H9 (cell line): Measurements from ENCODE around the gene ASTN2. TPM values are rescaled to one million over a fixed set of nuclear protein-coding genes. Genes with fewer than 3 reads are reported as not detected.

Source experiments
- DNase-seq: peaks from one replicate; pipeline ENCODE4 v3.0.0-alpha.2; 2017
- H2AFZ ChIP-seq: one replicate; pipeline ENCODE4 v1.6.1; 2013; ENCODE audit warnings: mild to moderate bottlenecking, low read length, control low read depth, moderate library complexity
- H2AK5ac ChIP-seq: 2 replicates; pipeline ENCODE4 v1.6.1; 2013; ENCODE audit warnings: low read length, control low read depth, mixed read lengths; ENCODE audit not compliant: insufficient read length
- H2BK120ac ChIP-seq: one replicate; pipeline ENCODE4 v1.6.1; 2013; ENCODE audit warnings: low read depth, mild to moderate bottlenecking, low read length, control low read depth, inconsistent platforms; ENCODE audit not compliant: poor library complexity, severe bottlenecking
- H2BK12ac ChIP-seq: 2 replicates; pipeline ENCODE4 v1.6.1; 2013; ENCODE audit warnings: low read length, control low read depth, mixed read lengths, low read depth; ENCODE audit not compliant: insufficient read length
- H2BK15ac ChIP-seq: 2 replicates; pipeline ENCODE4 v1.6.1; 2013; ENCODE audit warnings: low read depth, low read length, control low read depth
- H2BK20ac ChIP-seq: one replicate; pipeline ENCODE4 v1.6.1; 2013; ENCODE audit warnings: low read depth, mild to moderate bottlenecking, low read length, control low read depth, inconsistent platforms; ENCODE audit not compliant: poor library complexity, severe bottlenecking
- H2BK5ac ChIP-seq: 2 replicates; pipeline ENCODE4 v1.6.1; 2013; ENCODE audit warnings: low read length, control low read depth, mixed read lengths; ENCODE audit not compliant: insufficient read length
- H3K14ac ChIP-seq: 2 replicates; pipeline ENCODE4 v1.6.1; 2013; ENCODE audit warnings: low read length, control low read depth; ENCODE audit not compliant: insufficient read depth
- H3K18ac ChIP-seq: 2 replicates; pipeline ENCODE4 v1.6.1; 2013; ENCODE audit warnings: low read depth, mild to moderate bottlenecking, mixed read lengths, low read length, control low read depth; ENCODE audit not compliant: insufficient read length
- H3K23ac ChIP-seq: 2 replicates; pipeline ENCODE4 v1.6.1; 2013; ENCODE audit warnings: low read length, control low read depth, mixed read lengths, low read depth; ENCODE audit not compliant: insufficient read length
- H3K23me2 ChIP-seq: 2 replicates; pipeline ENCODE4 v1.6.1; 2013; ENCODE audit warnings: low read depth, mild to moderate bottlenecking, mixed read lengths, low read length, control low read depth; ENCODE audit not compliant: insufficient read length, poor library complexity, severe bottlenecking
- H3K27ac ChIP-seq: 2 replicates; pipeline ENCODE4 v1.5.1; 2013; ENCODE audit warnings: low read length, control low read depth, mixed read lengths, low read depth; ENCODE audit not compliant: insufficient read length
- H3K27me3 ChIP-seq: 2 replicates; pipeline ENCODE4 v1.6.1; 2013; ENCODE audit warnings: low read length, control low read depth, inconsistent platforms; ENCODE audit not compliant: insufficient read depth
- H3K4ac ChIP-seq: 2 replicates; pipeline ENCODE4 v1.6.1; 2013; ENCODE audit warnings: low read depth, mild to moderate bottlenecking, control low read depth, inconsistent platforms, low read length, moderate library complexity
- H3K4me1 ChIP-seq: 2 replicates; pipeline ENCODE4 v1.6.1; 2013; ENCODE audit warnings: low read length, control low read depth, inconsistent platforms; ENCODE audit not compliant: insufficient read depth
- H3K4me2 ChIP-seq: 2 replicates; pipeline ENCODE4 v1.6.1; 2013; ENCODE audit warnings: low read length, control low read depth, mixed read lengths; ENCODE audit not compliant: insufficient read length, insufficient read depth
- H3K56ac ChIP-seq: 2 replicates; pipeline ENCODE4 v1.6.1; 2013; ENCODE audit warnings: low read depth, mild to moderate bottlenecking, mixed read lengths, low read length, control low read depth; ENCODE audit not compliant: insufficient read length
- H3K79me1 ChIP-seq: 2 replicates; pipeline ENCODE4 v1.6.1; 2013; ENCODE audit warnings: low read depth, mild to moderate bottlenecking, moderate library complexity, low read length, control low read depth, inconsistent platforms; ENCODE audit not compliant: insufficient read depth, poor library complexity, severe bottlenecking
- H3K79me2 ChIP-seq: 2 replicates; pipeline ENCODE4 v1.6.1; 2013; ENCODE audit warnings: low read length, control low read depth, inconsistent platforms; ENCODE audit not compliant: insufficient read depth
- H3K9ac ChIP-seq: 2 replicates; pipeline ENCODE4 v1.6.1; 2013; ENCODE audit warnings: low read length, control low read depth, mixed read lengths; ENCODE audit not compliant: insufficient read length; ENCODE audit errors: extremely low read depth
- H3K9me3 ChIP-seq: one replicate; pipeline ENCODE4 v1.6.1; 2013; ENCODE audit warnings: low read depth, low read length, inconsistent platforms; ENCODE audit not compliant: control insufficient read depth
- H3T11ph ChIP-seq: one replicate; pipeline ENCODE4 v1.6.1; 2013; ENCODE audit warnings: mild to moderate bottlenecking, low read length, control low read depth, inconsistent platforms
- H4K20me1 ChIP-seq: one replicate; pipeline ENCODE4 v1.6.1; 2013; ENCODE audit not compliant: control insufficient read depth, insufficient read length, insufficient read depth
- H4K5ac ChIP-seq: 2 replicates; pipeline ENCODE4 v1.6.1; 2013; ENCODE audit warnings: low read depth, mild to moderate bottlenecking, mixed read lengths, low read length, control low read depth; ENCODE audit not compliant: insufficient read length
- H4K8ac ChIP-seq: replicated peaks from 2 replicates; pipeline ENCODE4 v1.6.1; 2013; ENCODE audit warnings: low read length, control low read depth, mixed read lengths, low read depth; ENCODE audit not compliant: insufficient read length
- H4K91ac ChIP-seq: 2 replicates; pipeline ENCODE4 v1.6.1; 2013; ENCODE audit warnings: low read depth, mild to moderate bottlenecking, moderate library complexity, mixed read lengths, low read length, control low read depth; ENCODE audit not compliant: insufficient read length
- H3K27ac Mint-ChIP-seq, 3 experiments: 2 replicates in 2 of 3; 3 replicates in 1 of 3; pipeline ENCODE4 v1.8.0; 2020 to 2021; ENCODE audit warnings: mixed read lengths in 3 of 3, mild to moderate bottlenecking in 1 of 3, moderate library complexity in 1 of 3
- H3K27me3 Mint-ChIP-seq: 2 replicates; pipeline ENCODE4 v1.8.0; 2021; ENCODE audit warnings: low read depth, mild to moderate bottlenecking, moderate library complexity, mixed read lengths
- H3K36me3 Mint-ChIP-seq, 3 experiments: 2 replicates in 2 of 3; 3 replicates in 1 of 3; pipeline ENCODE4 v1.8.0; 2020 to 2021; ENCODE audit warnings: low read depth in 3 of 3, mixed read lengths in 3 of 3; ENCODE audit not compliant: insufficient read depth in 1 of 3
- H3K4me1 Mint-ChIP-seq, 2 experiments: 2 replicates each; pipeline ENCODE4 v1.8.0; 2020; ENCODE audit warnings: mixed read lengths in 2 of 2
- H3K4me3 Mint-ChIP-seq, 2 experiments: 2 replicates in 1 of 2; 3 replicates in 1 of 2; pipeline ENCODE4 v1.8.0; 2020 to 2021; ENCODE audit warnings: mild to moderate bottlenecking in 2 of 2, mixed read lengths in 2 of 2, moderate library complexity in 1 of 2
- H3K9me3 Mint-ChIP-seq, 2 experiments: 2 replicates in 1 of 2; 3 replicates in 1 of 2; pipeline ENCODE4 v1.8.0; 2020; ENCODE audit warnings: mild to moderate bottlenecking in 2 of 2, mixed read lengths in 2 of 2, moderate library complexity in 1 of 2
- CTCF ChIP-seq: fragments of 200-600 bp; sonication (generic); conservative IDR thresholded peaks from 3 replicates; pipeline ENCODE4 v1.8.0; 2021; ENCODE audit warnings: antibody characterized with exemption, mild to moderate bottlenecking
- WGBS: extraction: QIAGEN DNeasy Blood & Tissue Kit; methylation state at CpG from one replicate; pipeline ENCODE4 v1.1.7; 2013; ENCODE audit warnings: missing lambda C conversion rate, low lambda C conversion rate, mixed read lengths; ENCODE audit not compliant: insufficient read length; ENCODE audit errors: extremely low coverage; 5-methylcytosine and 5-hydroxymethylcytosine counted together
- total RNA-seq: library from RNA; stranded (reverse); gene quantifications from 2 replicates; pipeline ENCODE4 v1.2.1, GENCODE V29; 2021

The ASTN2 gene
- total RNA-seq, 1 experiment from 2014 or later = 9.7 TPM

DNA sequence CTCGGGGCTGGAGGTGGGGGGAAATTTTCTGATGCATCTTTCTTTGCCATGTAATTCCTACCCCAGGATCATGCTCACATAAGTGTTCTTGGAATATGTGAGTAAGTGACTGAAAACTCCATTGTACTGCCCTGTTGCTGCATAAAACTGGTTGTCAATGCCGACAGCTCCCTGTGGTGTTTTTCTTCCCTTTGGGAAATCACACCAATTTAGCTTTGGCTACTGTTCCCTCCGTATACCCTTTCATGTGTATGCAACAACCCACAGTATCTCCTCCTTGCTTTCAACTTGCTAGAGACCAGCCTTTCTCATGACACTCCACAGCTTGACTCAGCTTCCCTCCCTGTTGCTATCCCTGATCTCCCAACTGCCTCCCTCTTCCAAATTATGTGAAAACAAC lies 487.1 kb downstream of the ASTN2 start:
- no peak for TF ChIP-seq CTCF
- Histone ChIP-seq H3K9ac (no peak overlapping the region), H2BK120ac (peak overlapping the region; percentile 85), H2AFZ (no peak overlapping the region), H4K8ac (no peak overlapping the region), H3K4me2 (no peak overlapping the region), H4K91ac (no peak overlapping the region), H2AK5ac (peak overlapping the region; percentile 57), H3K27me3 (no peaks in the 10 kb centered on the region), H3K4ac (no peak overlapping the region), H2BK12ac (peak overlapping the region; percentile 94), H3T11ph (no peak overlapping the region), H2BK5ac (no peak overlapping the region), H3K9me3 (no peaks in the 10 kb centered on the region), H3K79me1 (no peaks in the 10 kb centered on the region), H3K14ac (no peak overlapping the region; the same call in 1 of the 2 replicates), H3K23ac (no peak overlapping the region), H3K18ac (peak overlapping the region; percentile 66), H3K4me1 (peaks cover 18% of the 10 kb centered on the region), H3K23me2 (no peaks in the 10 kb centered on the region), H2BK15ac (0 out of 2 replicates have a peak overlapping the region, but pooled peaks have one; percentile 7), H3K56ac (no peak overlapping the region), H4K5ac (peak overlapping the region; percentile 23), H2BK20ac (no peak overlapping the region), H3K79me2 (no peaks in the 10 kb centered on the region), H3K27ac (peak overlapping the region; percentile 92), H4K20me1 (no peaks in the 10 kb centered on the region)
- H3K27ac Mint-ChIP-seq = peak overlapping the region; percentile 25 to 79 (median 78); a peak in 6 of 7 replicates
- H3K27me3 Mint-ChIP-seq = no peaks in the 10 kb centered on the region
- no peaks in the 10 kb centered on the region for H3K36me3 Mint-ChIP-seq
- DNase-seq = no peak
- H3K4me1 Mint-ChIP-seq = peaks cover 41 to 45% of the 10 kb centered on the region in 2 experiments
- no peak overlapping the region for H3K4me3 Mint-ChIP-seq
- WGBS = no CpG with 5 or more reads among the region's 3 CpGs
- H3K9me3 Mint-ChIP-seq = no peaks in the 10 kb centered on the region; a peak in 1 of 5 replicates
